Measurements from ENCODE around the gene NUDT4. TPM values are rescaled to one million over a fixed set of nuclear protein-coding genes. Genes with fewer than 3 reads are reported as not detected.
A peak's percentile ranks its signal among the peaks of the same experiment; 100 is the strongest.

Gene NUDT4
- polyA plus RNA-seq, 1 donor (not counting 4 experiments of a cell fraction or from before 2014, with no cell fraction given): 33.2 TPM

- H3K9me1 ChIP-seq (ENCODE audit: control insufficient read depth, extremely low read depth, insufficient read depth, low read length): peaks cover 2% of the 10 kb centered on the region
- no peak for FAIRE-seq
- H3K9me3 ChIP-seq (ENCODE audit: control insufficient read depth, low read depth, low read length): no peaks in the 10 kb centered on the region
- no peak overlapping the region for H3K9ac ChIP-seq (ENCODE audit: control insufficient read depth, extremely low read depth, insufficient read depth, low read length)
- H3K27me3 ChIP-seq (ENCODE audit: control insufficient read depth, extremely low read depth, insufficient read depth, low read length): no peaks in the 10 kb centered on the region
- DNase-seq (ENCODE audit: low read depth, low spot score): no peak
- dilution Hi-C loops (cut with MboI; ENCODE audit: extremely low pct_ligation_motif_present, low sequenced_read_pairs): no loop called here
- H3K27ac ChIP-seq (ENCODE audit: control insufficient read depth, insufficient read depth, low read length): no peak overlapping the region
- H3K4me1 ChIP-seq (ENCODE audit: control insufficient read depth, extremely low read depth, insufficient read depth, low read length): peaks cover 35% of the 10 kb centered on the region
- H3K4me2 ChIP-seq (ENCODE audit: control insufficient read depth, extremely low read depth, insufficient read depth, low read depth, low read length): peak overlapping the region; percentile 15
- no peak overlapping the region for H2AFZ ChIP-seq (ENCODE audit: control insufficient read depth, low read length)
- H3K36me3 ChIP-seq (ENCODE audit: control insufficient read depth in 2 of 2, extremely low read depth in 1 of 2, insufficient read depth in 2 of 2, low read length in 2 of 2): no peaks in the 10 kb centered on the region
- peaks cover 32% of the 10 kb centered on the region for H3K79me2 ChIP-seq (ENCODE audit: control insufficient read depth, insufficient read depth, low read length)
- H3K4me3 ChIP-seq (ENCODE audit: control insufficient read depth in 2 of 3, extremely low read depth in 1 of 3, insufficient read depth in 2 of 3, low read depth in 1 of 3, low read length in 3 of 3): no peak overlapping the region
- peaks cover 19% of the 10 kb centered on the region for H4K20me1 ChIP-seq (ENCODE audit: control insufficient read depth, extremely low read depth, insufficient read depth, low read length)
- TF ChIP-seq EZH2 (IDR thresholded peaks at IDR 0.05; ENCODE audit: low read length) (no peak), CTCF (optimal IDR thresholded peaks at IDR 0.05 in 1 of 3, IDR thresholded peaks at IDR 0.05 in 1 of 3, conservative IDR thresholded peaks at IDR 0.05 in 1 of 3; ENCODE audit: extremely low read depth in 1 of 3, insufficient read depth in 2 of 3, low read length in 3 of 3) (no peak)
Measured at GRCh38 chr12:93443576-93443975, 65.9 kb downstream of the NUDT4 start.

DNA sequence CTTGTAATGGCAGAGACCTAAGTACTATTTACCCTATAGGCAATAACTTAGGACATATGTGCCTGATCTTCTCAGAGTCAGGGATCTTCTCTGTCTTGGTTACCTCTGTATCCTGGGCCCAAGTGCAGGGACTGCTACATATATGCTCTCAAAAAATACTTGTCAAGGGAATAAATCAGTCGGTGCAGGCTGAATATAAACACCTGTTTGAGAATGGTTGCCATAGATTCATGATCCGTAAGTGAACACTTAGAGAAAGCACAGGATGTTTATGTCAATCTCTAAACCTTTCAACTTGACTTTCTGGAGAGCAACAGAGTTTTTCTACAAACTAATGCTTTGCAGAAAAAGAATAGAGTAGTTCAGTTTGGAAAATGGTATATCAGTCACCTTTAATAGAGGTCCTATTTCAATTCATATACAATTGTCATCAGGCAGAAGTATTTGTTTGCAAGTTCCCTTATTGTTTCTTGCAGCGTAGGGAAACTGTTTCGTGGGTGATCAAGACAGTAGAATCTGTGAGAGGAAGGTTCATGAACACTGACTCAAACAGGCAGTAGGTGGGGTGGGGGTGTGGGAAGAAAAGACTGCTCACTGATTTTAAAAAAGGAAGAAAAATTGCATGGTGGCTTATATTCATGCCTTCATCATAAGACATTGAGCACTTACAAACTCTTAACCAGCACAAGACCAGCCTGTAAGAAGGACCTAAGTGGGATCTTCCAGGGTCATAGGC is 70.0 kb downstream of the NUDT4 start:
- Histone ChIP-seq H2AFZ (ENCODE audit: control insufficient read depth, low read length) (no peak overlapping the region), H3K9ac (ENCODE audit: control insufficient read depth, extremely low read depth, insufficient read depth, low read length) (no peak overlapping the region), H3K79me2 (ENCODE audit: control insufficient read depth, insufficient read depth, low read length) (no peaks in the 10 kb centered on the region), H3K27me3 (ENCODE audit: control insufficient read depth, extremely low read depth, insufficient read depth, low read length) (no peaks in the 10 kb centered on the region), H3K4me2 (ENCODE audit: control insufficient read depth, extremely low read depth, insufficient read depth, low read depth, low read length) (no peak overlapping the region), H3K9me1 (ENCODE audit: control insufficient read depth, extremely low read depth, insufficient read depth, low read length) (no peaks in the 10 kb centered on the region), H3K36me3 (ENCODE audit: control insufficient read depth in 2 of 2, extremely low read depth in 1 of 2, insufficient read depth in 2 of 2, low read length in 2 of 2) (no peaks in the 10 kb centered on the region), H4K20me1 (ENCODE audit: control insufficient read depth, extremely low read depth, insufficient read depth, low read length) (no peaks in the 10 kb centered on the region), H3K4me3 (ENCODE audit: control insufficient read depth in 2 of 3, extremely low read depth in 1 of 3, insufficient read depth in 2 of 3, low read depth in 1 of 3, low read length in 3 of 3) (no peak overlapping the region), H3K27ac (ENCODE audit: control insufficient read depth, insufficient read depth, low read length) (no peak overlapping the region), H3K9me3 (ENCODE audit: control insufficient read depth, low read depth, low read length) (no peaks in the 10 kb centered on the region), H3K4me1 (ENCODE audit: control insufficient read depth, extremely low read depth, insufficient read depth, low read length) (peaks cover 16% of the 10 kb centered on the region)
- DNase-seq (ENCODE audit: low read depth, low spot score): no peak
- no peak for FAIRE-seq
- TF ChIP-seq EZH2 (IDR thresholded peaks at IDR 0.05; ENCODE audit: low read length) (no peak), CTCF (optimal IDR thresholded peaks at IDR 0.05 in 1 of 3, IDR thresholded peaks at IDR 0.05 in 1 of 3, conservative IDR thresholded peaks at IDR 0.05 in 1 of 3; ENCODE audit: extremely low read depth in 1 of 3, insufficient read depth in 2 of 3, low read length in 3 of 3) (no peak)
- dilution Hi-C loops (cut with MboI; ENCODE audit: extremely low pct_ligation_motif_present, low sequenced_read_pairs): no loop called here

All from keratinocyte (primary cell).